IPS-NIHi7 (cell line): ENCODE results near the gene HOXC10.

Source experiments
- DNase-seq: peaks from one replicate; pipeline ENCODE4 v3.0.0; 2012; ENCODE audit warnings: mixed read lengths; ENCODE audit errors: extremely low spot score

HOXC10 gene

DNA sequence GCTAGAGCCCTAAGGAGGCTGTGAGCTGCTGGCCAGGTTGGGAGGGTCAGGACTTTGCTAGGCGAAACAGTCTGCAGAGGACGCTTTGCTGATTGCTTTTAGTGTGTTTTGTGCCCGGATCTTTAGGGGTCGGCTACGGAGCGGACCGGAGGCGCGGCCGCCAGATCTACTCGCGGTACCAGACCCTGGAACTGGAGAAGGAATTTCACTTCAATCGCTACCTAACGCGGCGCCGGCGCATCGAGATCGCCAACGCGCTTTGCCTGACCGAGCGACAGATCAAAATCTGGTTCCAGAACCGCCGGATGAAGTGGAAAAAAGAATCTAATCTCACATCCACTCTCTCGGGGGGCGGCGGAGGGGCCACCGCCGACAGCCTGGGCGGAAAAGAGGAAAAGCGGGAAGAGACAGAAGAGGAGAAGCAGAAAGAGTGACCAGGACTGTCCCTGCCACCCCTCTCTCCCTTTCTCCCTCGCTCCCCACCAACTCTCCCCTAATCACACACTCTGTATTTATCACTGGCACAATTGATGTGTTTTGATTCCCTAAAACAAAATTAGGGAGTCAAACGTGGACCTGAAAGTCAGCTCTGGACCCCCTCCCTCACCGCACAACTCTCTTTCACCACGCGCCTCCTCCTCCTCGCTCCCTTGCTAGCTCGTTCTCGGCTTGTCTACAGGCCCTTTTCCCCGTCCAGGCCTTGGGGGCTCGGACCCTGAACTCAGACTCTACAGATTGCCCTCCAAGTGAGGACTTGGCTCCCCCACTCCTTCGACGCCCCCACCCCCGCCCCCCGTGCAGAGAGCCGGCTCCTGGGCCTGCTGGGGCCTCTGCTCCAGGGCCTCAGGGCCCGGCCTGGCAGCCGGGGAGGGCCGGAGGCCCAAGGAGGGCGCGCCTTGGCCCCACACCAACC, 44.8 kb downstream of the HOXC10 start:
- DNase-seq, result no peak

DNA sequence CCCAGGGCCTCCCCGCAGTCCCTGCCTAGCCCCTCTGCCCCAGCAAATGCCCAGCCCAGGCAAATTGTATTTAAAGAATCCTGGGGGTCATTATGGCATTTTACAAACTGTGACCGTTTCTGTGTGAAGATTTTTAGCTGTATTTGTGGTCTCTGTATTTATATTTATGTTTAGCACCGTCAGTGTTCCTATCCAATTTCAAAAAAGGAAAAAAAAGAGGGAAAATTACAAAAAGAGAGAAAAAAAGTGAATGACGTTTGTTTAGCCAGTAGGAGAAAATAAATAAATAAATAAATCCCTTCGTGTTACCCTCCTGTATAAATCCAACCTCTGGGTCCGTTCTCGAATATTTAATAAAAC, 45.5 kb downstream of the HOXC10 start:
- DNase-seq, result no peak

DNA sequence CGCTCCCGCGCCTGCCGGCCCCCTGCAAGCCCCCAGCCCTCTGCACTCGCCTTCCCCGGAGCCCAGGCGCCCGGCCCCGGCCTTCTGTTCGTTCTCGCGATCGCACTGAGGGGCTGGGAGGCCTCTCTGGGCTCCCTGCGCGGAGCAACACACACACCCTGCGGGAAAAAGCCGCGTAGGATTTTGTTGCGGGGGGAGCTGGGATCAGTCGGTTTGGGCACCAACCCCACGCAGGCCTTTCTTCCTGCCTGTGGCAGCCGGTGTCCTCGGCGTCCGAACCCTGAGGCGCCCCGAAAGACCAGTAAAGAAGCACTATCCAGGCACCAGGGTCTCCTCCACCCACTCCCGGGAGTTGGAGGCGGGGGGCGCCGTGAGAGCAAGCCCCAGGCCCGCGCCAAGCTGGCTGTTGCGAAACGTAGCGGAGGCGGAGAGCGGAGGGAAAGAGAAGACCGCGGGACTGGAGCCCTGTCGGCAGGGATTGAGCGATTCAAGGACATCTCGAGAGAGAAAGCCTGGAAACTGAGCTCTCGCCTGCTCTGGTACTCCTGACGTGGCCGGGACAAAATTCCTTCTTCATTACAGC, 46.0 kb downstream of the HOXC10 start:
- peak; percentile 40 for DNase-seq

DNA sequence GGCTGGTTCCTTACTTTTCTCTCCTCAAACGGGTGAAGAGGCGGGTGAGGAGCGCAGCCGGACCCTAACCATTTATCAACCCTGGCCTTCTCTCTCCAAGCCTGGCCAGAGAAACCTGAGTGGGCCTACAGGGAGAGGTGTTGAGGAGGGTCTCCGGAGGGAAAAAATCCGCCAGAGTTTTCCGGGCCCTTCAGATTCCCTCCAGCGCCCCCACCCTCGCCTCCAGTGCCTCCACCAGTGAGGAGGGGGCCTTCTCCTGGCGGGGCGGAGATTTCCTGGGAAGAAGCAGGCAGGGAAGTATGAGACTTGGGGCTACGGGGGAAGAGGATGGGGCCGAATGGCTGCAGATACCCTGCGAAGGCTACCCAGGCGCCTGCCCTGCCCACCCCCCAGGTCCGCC, 46.5 kb downstream of the HOXC10 start:
- no peak for DNase-seq

DNA sequence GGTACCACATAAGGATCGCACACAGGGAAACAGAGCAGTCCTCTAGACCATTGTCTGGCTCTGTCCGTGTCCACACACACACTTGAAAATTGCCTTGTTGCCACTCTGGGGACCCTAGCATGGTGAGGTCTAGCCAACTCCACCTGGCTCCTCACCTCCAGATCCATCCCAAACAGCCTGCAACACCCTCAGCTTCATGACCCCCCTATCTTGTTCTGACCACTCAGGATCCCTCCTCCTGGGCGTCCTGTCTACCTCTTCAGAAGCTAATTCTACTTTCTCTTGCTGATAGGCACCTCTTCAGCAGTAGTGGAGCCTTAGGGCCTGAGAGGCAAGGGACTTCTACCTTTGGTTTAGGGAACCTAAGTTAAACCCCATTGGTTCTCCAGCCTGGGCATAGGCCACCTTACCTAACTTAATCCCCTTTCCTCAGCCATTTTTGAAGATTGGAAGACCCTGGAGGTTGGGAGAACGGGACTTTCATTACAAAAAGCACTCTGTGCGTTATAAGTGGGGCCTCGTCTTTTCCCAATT, 47.2 kb downstream of the HOXC10 start:
- no peak for DNase-seq

DNA sequence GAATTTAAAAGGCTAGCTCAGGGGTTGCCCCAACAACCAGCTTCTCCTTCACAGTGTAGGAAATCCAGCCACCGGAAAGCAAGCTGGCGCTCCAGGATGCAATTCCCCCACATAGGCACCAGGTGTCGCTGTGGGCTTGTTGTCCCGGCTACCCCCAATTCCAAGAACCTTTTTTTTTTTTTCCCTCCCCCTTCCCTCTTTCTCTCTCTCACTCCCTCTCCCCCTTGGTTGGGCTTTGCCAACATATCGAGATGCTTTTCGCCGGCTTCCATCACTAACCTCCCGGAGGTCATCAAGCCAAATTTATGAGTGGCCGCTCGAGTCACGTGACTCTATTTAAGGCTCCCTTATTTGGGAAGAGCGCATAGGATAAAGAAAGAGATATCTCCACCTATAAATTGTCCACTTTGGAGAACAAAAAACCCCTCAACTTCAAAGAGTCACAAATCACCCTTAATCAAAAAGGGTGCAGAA, 47.7 kb downstream of the HOXC10 start, which contains the start of gene HOXC5:
Gene HOXC5, plus strand, starts transcription at position 424 of the 474 bp plus-strand sequence. CDS start 73 bp downstream, outside the sequence.
- peak; percentile 85 for DNase-seq

DNA sequence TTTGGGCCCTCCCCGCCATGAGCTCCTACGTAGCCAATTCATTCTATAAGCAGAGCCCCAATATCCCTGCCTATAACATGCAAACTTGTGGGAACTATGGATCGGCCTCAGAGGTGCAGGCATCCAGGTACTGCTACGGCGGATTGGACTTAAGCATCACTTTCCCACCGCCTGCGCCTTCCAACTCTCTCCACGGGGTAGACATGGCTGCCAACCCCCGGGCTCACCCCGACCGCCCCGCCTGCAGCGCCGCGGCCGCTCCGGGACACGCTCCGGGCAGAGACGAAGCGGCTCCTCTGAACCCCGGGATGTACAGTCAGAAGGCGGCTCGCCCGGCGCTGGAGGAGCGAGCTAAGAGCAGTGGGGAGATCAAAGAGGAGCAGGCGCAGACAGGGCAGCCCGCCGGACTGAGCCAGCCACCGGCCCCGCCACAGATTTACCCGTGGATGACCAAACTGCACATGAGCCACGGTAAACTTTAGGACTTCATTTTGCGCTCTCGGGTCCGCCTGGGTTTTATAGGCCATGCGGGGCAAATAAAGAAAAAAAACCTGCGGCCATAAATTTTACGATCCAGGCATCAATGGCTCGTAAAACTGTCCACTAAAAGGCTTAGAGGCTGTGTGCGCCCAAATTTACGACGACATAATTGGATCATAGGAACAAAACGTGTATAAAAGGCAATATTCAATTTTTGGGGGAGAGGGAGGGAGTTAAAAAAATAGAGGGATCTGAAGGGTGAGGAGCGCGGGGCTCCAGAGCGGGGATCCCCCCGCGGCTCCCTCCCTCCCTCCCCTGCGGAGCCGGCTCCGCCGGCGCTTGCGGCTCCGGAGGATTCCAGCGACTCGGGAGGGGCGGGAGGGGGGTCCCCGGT, 48.4 kb downstream of the HOXC10 start:
- no peak for DNase-seq

DNA sequence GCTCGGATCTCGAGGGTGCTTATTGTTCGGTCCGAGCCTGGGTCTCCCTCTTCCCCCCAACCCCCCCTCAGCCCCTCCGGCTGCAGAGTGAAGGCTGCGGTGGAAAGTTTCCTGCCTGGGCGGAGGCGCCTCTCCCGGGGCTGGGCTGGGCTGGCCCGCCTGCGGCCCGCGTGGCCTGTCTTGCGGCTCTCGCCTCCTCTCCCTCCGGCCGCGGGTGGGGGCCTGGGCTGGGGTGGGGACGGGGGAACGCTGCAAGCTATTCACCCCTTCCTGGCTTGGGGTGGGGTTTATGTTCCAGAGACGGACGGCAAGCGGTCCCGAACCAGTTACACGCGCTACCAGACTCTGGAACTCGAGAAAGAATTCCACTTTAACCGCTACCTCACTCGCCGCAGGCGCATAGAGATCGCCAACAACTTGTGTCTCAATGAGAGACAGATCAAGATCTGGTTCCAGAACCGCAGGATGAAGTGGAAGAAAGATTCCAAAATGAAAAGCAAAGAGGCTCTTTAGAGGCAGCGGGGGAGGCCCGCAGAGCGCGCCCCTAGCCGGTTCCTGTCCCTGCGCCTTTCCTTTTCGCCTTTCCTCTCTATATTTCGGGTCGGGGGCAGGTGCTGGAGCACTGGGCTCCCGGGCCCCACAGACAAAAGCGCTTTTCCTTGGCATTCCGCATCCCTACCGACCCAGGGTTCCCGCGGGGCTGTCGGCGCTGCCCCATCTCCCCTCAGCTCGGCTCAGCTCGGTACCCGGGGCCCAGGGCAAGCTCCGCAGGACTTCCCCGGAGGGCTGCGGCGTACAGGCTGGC, 49.2 kb downstream of the HOXC10 start:
- no peak for DNase-seq

DNA sequence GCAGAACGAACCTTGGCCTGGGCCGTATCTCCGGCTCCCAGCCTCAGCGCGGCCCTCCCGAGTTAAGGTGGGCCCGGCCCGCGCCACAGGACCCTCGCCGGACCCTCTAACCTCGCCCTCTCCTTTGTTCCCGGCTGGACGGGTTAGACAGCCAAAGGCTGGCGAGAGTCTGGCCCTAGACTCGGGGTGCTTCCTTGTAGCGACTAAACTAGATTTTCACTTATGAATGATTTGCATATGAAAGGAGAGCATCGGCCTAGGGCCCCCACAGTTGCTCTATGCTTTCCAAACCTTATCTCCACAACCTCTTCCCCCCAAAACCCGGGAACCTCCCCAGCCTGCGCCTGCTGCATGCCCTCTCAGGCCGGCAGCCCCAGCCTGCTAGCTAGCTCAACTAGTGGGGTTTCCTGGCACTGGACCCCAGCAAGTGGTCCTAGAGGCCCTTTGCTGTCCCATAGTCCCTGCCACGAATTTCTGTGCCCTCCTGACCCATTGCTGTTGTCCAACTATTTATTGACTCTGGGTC, 49.9 kb downstream of the HOXC10 start:
- no peak for DNase-seq

DNA sequence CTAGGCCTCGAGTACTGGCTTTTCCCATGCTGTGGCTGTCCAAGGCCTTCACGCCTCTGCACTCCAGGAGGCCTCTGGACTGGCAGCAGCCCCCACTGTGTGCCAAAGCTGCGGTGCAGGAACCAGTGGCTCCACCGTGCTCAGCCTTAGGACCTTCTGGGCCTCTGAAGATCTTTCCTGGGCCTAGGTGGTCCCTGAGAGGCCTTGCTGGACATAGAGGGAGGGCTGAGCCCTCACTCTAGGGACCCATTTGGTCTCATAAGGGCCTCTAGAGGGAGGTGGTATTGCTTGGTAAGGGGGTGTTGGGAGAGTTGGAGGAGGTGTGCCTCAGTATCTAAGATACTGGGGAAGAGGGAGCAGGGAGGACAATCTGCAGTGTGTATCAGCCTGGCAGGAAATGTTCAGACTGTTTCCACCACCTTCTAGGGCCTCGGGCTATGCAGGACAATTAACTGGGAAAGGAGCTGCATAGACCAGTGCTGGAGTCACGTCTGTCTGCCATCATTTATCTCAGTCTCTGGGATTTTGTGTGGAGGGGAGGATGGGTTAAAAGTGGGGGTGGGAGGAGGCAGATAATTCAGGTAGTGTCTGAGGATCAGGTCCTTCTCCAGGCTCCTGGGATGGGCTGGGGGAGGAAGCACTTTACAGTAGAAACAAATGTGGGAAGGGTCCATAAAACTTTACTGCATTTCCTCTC, 50.8 kb downstream of the HOXC10 start:
- no peak for DNase-seq

DNA sequence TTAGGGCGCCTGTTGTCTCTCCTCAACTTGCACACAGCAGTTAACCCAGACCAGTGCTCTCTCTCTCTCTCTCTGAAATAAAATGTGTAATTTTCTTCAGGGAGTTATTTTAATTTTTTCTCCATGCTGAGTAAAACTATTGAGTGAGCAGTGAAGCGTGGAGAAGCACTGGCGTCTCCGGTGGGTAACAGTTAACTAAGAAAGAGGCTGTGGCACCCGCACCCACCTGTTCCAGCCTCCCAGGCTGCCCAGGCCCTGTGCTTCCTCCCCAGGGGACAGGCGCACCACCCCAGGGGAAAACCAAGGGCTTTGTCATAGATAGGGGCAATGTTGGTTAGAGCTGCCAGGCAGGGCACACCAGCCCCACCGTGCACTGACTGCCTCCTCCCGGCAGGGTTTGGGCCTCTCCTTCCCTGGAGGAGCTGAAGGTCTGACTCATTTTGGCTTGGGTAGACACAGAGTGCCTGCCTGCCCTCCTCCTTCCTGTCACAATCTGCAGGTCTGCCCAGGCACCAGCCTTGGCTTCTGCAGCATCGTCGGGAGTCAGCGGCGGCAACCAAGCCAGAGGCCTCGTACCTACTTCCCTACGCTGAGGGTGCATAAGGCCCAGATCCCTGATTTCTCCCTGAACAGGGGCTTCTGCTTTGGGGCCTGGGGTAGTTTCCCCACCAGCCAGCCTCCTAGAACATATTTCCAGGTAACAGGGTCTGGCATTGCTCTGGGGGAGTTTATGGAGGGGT, 51.8 kb downstream of the HOXC10 start:
- DNase-seq, result no peak

DNA sequence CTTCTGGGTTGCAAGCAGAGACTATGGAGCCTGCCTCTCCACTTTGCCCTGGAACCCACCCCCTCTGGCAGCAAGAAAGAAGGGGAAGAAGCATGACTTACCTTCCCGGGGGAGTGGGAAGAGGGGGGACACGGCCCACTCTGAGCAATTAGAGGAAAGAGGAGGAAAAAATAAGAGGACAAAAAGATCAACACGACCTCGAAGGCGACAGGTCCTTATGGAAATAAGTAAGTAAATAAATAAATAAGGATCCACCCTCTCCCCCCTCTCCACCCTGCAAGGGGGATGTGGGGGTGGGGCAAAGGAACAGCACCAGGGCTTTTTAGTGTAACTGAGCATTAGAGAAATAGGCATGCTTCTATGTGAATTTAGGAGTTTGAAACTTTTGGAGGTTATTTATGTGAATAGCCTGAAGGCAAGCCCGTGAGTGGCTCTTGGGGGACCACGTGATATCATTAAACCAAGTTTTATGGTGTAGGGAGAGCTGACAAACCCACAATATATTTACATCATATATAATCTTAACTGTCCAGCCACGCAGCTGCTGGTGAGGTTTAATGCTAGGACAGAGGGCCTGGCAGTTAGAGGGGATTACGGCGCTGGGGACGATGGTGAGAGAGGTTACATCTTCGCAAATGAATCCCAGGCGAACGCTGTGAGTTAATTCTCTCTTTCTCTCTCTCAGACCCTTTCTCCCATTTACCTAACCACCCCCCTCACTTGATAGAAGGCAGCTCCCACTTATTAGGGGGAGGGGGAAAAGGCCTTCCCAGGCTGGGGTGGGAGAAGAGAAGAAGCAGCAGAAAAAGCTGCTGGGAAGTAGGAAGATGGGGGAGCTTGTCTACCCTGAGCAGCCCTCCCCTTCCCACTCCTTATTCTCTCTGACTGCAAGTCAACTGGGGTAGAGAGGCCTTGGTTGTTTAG, 52.7 kb downstream of the HOXC10 start:
- no peak for DNase-seq

DNA sequence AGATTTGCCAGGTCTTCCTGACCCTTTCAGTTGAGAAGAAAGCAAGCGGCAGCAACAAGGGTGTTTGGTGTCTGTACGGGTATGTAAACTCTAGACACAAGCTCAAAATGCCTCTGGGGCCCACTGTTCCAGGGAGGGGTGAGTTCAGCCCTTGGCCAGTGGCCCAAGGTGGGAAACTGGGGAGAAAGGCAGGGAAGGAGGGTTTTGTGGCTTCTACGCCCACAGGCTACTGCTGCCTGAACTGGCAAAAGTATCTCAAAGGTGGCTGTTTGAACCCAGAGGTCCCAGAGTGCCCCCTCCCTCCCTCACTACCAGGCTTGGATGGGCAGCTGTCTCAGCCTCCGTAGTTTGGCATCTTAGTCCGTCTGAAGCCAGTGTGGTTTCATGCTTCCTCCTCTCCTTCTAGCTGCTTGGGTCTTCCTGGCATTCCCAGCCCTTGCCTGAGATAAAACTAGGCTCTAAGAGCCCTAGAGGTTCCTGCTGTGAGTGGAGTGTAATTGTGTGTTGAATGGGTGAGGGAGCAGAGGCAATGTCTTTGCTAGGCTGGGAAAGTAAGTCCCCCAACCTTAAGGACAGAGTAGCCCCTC, 53.4 kb downstream of the HOXC10 start:
- no peak for DNase-seq

DNA sequence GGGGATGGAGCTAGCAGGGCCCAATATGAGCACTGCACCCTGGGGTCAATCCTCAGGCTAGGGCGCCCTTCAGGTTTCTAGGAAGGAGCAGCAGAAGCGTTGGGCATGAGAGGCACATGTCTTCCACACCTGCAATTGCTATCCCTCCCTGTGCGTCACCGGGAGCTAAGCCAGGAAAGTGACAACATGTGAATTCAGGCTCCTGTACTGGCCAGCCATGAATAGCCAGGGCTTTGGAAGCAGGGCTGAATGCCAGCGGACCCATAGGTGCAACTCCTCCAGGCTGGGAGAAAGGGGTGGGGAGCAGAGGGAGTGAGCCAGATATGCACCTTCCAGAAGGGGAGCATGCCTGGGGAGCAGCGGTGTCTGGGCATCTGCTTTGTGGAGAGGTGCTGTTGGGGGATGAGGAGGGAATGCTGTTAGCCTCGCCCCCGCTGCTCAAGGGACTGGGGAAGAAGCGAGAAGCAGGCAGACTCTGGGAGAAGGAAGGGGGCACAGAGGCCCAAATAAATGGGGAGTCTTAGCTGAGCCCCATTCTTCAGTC, 54.0 kb downstream of the HOXC10 start:
- no peak for DNase-seq

DNA sequence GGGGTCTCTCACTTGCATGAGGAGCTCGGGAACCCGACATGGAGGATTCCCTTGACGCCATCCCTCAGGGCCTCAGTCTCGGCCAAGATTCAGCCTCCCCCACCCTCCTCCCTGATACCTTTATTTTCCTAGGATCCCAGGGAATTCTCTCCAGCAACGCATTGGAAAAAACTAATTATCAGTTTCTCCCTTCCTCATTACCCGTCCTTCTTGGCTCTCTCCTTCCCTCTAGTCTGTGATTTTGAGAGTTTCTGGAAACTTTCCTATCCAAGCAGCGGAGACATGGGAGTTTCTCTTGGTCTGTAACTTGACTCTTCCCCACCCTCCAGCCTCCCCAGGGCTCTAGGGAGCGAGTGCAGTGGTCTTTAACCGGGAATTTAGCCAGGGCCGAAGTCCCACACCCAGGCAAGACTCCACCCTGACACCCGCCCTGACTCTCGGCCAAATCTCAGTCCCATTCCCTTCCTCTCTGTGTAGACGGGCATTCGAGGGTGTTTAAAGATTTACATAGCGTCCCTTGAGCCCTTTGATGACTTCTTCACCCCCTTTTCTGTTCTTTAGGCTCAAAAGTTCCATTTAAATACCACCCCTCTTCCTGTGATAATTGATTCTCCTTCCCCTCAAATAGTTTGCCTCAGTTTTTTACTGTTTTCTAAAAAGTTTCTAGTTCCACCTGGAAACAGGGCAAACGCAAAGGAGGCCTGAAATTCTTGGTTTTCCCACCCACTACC, 54.6 kb downstream of the HOXC10 start:
- no peak for DNase-seq
